GM10266 (cell line): ENCODE results near the gene HTR4.
A peak's percentile ranks its signal among the peaks of the same experiment; 100 is the strongest.

ENCODE experiments used
- DNase-seq: peaks from one replicate; pipeline ENCODE4 v3.0.0; 2012; ENCODE audit errors: extremely low spot score
- TF ChIP-seq, protein P1 (sequence below): IDR thresholded peaks from 2 replicates; pipeline ENCODE4 v1.5.1; 2012; ENCODE audit warnings: mild to moderate bottlenecking, low read depth; ENCODE audit not compliant: control insufficient read depth, insufficient read depth; ENCODE audit errors: missing control alignments

The HTR4 gene

DNA sequence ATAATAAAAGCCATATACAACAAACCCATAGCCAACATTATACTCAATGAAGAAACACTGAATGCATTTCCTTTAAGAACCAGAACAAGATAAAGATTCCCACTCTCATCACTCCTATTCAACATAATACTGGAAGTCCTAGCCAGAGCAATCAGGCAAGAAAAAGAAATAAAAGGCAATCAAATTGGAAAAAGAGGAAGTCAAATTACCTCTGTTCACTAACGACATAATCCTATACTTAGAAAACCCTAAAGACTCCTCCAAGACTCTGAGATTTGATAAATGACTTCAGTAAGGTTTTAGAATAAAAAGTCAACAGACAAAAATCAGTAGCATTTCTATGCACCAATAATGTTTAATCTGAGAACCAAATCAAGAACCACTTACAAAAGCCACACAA, 36.6 kb upstream of the HTR4 start:
- DNase-seq: no peak
- TF ChIP-seq, protein P1, sequence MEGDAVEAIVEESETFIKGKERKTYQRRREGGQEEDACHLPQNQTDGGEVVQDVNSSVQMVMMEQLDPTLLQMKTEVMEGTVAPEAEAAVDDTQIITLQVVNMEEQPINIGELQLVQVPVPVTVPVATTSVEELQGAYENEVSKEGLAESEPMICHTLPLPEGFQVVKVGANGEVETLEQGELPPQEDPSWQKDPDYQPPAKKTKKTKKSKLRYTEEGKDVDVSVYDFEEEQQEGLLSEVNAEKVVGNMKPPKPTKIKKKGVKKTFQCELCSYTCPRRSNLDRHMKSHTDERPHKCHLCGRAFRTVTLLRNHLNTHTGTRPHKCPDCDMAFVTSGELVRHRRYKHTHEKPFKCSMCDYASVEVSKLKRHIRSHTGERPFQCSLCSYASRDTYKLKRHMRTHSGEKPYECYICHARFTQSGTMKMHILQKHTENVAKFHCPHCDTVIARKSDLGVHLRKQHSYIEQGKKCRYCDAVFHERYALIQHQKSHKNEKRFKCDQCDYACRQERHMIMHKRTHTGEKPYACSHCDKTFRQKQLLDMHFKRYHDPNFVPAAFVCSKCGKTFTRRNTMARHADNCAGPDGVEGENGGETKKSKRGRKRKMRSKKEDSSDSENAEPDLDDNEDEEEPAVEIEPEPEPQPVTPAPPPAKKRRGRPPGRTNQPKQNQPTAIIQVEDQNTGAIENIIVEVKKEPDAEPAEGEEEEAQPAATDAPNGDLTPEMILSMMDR: no peak

DNA sequence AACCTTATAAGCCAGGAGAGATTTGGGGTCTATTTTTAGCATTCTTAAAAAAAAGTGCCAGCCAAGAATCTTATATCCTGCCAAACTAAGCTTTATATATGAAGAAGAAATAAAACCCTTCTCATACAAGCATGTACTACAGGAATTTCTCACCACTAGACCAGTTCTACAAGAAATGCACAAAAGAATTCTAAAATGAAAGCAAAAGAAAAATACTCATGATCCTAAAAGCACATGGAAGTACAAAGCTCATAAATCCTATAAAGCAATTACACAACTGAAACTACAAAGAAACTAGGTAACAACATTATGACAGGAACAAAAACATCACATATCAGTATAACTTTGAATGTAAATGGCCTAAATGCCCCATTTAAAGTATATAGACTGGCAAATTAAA, 34.5 kb upstream of the HTR4 start:
- no peak for DNase-seq
- TF ChIP-seq, protein P1: no peak

DNA sequence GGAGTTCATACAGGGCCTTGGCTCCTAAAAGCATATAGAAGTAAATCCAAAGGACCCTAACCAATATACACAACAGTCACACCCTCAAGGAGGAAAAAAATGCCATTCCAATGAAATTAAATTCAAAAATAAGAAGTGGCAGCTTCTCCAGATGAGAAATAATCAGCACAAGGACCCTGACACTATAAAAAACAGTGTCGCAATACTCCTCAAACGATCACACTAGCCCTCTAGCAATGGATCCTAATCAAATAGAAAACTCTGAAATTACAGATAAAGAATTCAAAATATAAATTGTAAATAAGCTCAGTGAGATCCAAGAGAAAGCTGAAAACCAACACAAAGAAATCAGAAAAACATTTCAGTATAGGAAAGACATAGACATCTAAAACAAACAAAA, 33.5 kb upstream of the HTR4 start:
- TF ChIP-seq, protein P1: no peak
- no peak for DNase-seq

DNA sequence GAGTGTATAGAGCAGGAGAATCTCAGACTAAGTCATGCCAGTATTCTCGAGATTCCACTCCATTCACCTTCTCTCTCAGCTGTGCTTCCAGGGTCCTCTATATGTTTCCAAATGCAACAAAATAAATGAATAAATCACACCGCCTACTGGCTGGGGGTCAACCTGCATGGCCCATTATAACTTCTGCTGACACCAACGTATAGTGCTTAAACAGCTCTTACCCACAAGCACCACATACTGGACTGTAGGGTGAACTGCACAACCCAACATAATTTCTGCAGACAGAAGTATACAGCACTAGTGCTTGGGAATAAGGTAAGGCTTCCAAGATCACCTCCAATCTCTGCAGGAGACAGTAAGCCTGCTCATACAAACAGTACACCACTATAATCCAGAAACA, 33.1 kb upstream of the HTR4 start:
- DNase-seq: no peak
- TF ChIP-seq, protein P1: peak; percentile 21

DNA sequence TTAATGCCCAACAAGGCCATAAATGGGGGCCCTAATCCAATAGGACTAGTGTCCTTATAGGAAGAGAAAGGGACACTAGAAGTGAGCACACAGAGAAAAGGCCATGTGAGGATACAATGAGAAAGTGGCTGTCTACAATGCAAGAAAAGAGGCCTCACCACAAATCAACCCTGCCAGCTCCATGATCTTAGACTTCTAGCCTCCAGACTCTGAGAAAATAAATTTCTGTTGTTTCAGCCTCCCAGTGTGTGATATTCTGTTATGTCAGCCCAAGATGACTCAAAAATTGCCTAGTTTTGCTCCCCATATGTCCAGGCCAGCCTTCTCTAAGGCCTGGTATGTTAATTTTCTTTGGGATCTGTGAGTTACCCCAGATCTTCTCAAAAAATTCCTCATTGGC, 32.3 kb upstream of the HTR4 start:
- DNase-seq: no peak
- TF ChIP-seq, protein P1: no peak

DNA sequence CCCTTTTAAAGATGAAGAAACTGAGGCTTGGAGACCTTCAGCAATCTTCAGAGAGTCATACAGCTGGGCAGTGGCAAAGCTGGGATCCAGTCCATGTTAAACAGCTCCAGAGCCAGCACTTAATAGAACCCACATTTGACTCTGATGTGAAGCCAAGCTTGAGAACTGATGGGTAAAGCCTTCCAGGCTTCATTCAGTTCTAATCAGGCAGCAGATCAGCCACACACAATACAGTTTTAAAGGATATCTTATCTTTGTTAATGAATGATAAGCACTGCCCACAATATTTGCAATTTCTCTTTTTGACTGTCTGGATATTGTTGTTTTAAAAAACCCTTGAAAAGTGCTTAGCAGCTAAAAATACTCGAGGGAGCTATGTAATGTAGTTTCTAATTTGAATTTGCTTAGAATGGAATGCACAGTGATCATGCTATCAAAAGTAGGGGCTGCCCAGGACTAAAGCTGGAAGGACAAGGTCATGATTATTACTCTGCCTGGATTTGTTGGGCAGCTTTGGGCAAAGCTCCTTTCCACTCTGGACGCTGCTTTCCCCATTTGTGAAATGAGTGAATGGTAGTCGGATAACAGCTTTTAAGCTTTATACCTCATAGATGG, 31.3 kb upstream of the HTR4 start:
- DNase-seq: no peak
- TF ChIP-seq, protein P1: no peak

DNA sequence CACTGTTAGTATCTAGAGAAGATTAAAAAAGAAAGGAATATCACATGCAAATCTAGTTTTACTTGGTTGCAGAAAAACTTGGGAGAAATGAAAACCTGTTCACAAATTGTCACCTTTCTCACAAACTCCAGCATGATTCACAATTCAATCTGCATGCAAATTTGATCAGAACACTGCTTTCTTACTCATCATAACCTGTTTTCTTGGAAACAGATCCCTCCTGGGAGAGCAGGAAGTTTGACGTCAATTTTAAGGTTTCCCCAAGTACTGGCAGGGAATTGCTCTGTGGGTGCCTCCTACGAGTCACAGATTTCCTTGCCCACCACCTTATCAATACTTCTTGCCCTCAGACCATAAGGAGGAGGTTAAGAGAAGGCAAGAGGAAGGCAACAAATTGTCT, 30.2 kb upstream of the HTR4 start:
- no peak for DNase-seq
- TF ChIP-seq, protein P1: no peak
